ENCODE measurements around the gene NBDY.

Gene NBDY

GRCh38 chrX:56786889-56787733 lies 58.1 kb downstream of the NBDY start:
- DNase-seq = no peak

GRCh38 chrX:56787734-56788152 lies 58.7 kb downstream of the NBDY start:
- DNase-seq = no peak

- DNase-seq = no peak
Measured at GRCh38 chrX:56788229-56788628, 59.2 kb downstream of the NBDY start.

- peak; percentile 63 for DNase-seq
Measured at GRCh38 chrX:56788717-56789122, 59.7 kb downstream of the NBDY start.

GRCh38 chrX:56789518-56790070 lies 60.6 kb downstream of the NBDY start:
- DNase-seq = no peak

GRCh38 chrX:56790778-56791177 lies 61.7 kb downstream of the NBDY start:
- no peak for DNase-seq

- DNase-seq = no peak
Measured at GRCh38 chrX:56791456-56791855, 62.4 kb downstream of the NBDY start.

- DNase-seq = no peak
Measured at GRCh38 chrX:56792270-56793111, 63.4 kb downstream of the NBDY start.

GRCh38 chrX:56793112-56793430 lies 64.0 kb downstream of the NBDY start:
- DNase-seq = no peak

GRCh38 chrX:56793521-56794320 lies 64.7 kb downstream of the NBDY start:
- no peak for DNase-seq

- DNase-seq = no peak
Measured at GRCh38 chrX:56794404-56795230, 65.6 kb downstream of the NBDY start.

- DNase-seq = no peak
Measured at GRCh38 chrX:56795309-56795868, 66.3 kb downstream of the NBDY start.

GRCh38 chrX:56796641-56797395 lies 67.8 kb downstream of the NBDY start:
- DNase-seq = no peak

- no peak for DNase-seq
Measured at GRCh38 chrX:56797574-56798338, 68.7 kb downstream of the NBDY start.

- DNase-seq = no peak
Measured at GRCh38 chrX:56798339-56798711, 69.3 kb downstream of the NBDY start.

GRCh38 chrX:56798866-56799758 lies 70.1 kb downstream of the NBDY start:
- no peak for DNase-seq

- no peak for DNase-seq
Measured at GRCh38 chrX:56800307-56800706, 71.3 kb downstream of the NBDY start.

- peak; percentile 31 for DNase-seq
Measured at GRCh38 chrX:56800801-56801200, 71.8 kb downstream of the NBDY start.

GRCh38 chrX:56802428-56802827 lies 73.4 kb downstream of the NBDY start:
- DNase-seq = no peak

All from activated gamma-delta T cell treated with Interleukin-2 at 50 U/mL for 16 hours (primary cell).